LNCaP clone FGC (cell line): ENCODE measurements around the gene KCNT2.

Experiments used
- DNase-seq: peaks from one replicate; pipeline ENCODE4 v3.0.0-alpha.2; 2011; ENCODE audit warnings: low read depth
- H3K4me3 ChIP-seq: 2 replicates; pipeline ENCODE4 v1.5.1; 2011; ENCODE audit warnings: mild to moderate bottlenecking, low read depth, low read length, control low read depth
- TF ChIP-seq, protein P1 (sequence below): IDR thresholded peaks from 2 replicates; pipeline ENCODE4 v1.5.1; 2012; ENCODE audit warnings: mild to moderate bottlenecking; ENCODE audit not compliant: control insufficient read depth, insufficient read depth; ENCODE audit errors: extremely low read depth

Gene KCNT2

DNA sequence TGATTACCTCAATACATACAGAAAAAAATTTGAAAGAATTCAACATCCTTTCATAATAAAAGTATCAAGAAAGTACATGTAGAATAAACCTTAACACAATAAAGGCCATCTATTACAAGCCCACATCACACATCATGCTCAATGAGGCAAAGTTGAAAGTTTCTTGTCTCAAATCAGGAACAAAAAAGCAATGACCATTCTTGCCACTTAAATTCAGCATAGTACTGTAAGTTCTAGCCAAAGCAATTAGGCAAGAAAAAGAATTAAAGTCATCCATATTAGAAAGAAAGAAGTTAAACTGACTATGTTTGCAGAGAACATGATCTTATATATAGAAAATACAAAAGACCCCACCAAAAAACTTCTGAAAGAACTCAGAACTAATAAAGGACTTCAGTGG, 44.5 kb downstream of the KCNT2 start:
- no peak for DNase-seq
- no peak overlapping the region for H3K4me3 ChIP-seq
- TF ChIP-seq, protein P1, sequence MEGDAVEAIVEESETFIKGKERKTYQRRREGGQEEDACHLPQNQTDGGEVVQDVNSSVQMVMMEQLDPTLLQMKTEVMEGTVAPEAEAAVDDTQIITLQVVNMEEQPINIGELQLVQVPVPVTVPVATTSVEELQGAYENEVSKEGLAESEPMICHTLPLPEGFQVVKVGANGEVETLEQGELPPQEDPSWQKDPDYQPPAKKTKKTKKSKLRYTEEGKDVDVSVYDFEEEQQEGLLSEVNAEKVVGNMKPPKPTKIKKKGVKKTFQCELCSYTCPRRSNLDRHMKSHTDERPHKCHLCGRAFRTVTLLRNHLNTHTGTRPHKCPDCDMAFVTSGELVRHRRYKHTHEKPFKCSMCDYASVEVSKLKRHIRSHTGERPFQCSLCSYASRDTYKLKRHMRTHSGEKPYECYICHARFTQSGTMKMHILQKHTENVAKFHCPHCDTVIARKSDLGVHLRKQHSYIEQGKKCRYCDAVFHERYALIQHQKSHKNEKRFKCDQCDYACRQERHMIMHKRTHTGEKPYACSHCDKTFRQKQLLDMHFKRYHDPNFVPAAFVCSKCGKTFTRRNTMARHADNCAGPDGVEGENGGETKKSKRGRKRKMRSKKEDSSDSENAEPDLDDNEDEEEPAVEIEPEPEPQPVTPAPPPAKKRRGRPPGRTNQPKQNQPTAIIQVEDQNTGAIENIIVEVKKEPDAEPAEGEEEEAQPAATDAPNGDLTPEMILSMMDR: no peak

DNA sequence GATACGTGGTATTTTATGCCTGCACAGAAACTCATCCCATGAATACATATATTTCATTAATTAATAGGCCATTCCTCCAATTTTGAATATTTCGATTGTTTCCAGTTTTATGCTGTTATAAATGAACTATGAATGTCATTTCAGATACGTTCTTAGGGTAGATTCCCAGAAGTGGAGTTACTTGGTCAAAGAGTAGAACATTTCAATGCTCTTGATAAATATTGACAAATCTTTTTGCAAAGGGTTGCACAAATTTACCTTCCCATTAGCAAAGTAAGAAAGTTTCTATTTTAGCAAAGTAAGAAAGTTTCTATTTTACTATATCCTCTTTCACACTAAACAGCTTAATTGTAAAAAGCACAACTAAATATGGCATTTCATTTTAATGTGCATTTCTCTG, 48.9 kb downstream of the KCNT2 start:
- no peak overlapping the region for H3K4me3 ChIP-seq
- no peak for DNase-seq
- TF ChIP-seq, protein P1: no peak

DNA sequence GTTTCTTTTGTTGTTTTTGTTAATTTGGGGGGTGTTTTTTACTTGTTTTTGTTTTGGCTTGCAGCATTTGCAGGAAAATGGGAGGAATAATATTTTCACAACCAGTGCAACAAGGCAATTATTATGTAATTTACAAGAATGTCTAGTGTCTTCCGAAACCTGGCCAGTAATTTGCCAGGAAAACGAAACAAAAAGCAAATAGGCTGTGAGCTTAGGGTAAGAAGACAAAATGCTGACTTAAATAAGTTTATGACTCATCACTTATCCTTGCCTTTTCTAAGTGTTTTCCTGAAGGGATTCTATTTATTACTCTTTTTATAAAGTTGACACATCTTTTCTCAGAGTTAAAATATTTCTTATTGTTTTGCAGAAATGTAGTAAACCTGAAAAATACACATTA, 49.8 kb downstream of the KCNT2 start:
- H3K4me3 ChIP-seq: no peak overlapping the region
- TF ChIP-seq, protein P1: no peak
- DNase-seq: no peak

- TF ChIP-seq, protein P1: no peak
- no peak for DNase-seq
- H3K4me3 ChIP-seq: no peak overlapping the region
Measured at GRCh38 chr1:196557797-196558196, 50.4 kb downstream of the KCNT2 start.

GRCh38 chr1:196550731-196551130, 57.5 kb downstream of the KCNT2 start:
- no peak overlapping the region for H3K4me3 ChIP-seq
- no peak for DNase-seq
- TF ChIP-seq, protein P1: no peak

GRCh38 chr1:196546272-196547111, 61.7 kb downstream of the KCNT2 start:
- no peak overlapping the region for H3K4me3 ChIP-seq
- DNase-seq: no peak
- TF ChIP-seq, protein P1: no peak

GRCh38 chr1:196545222-196545621, 63.0 kb downstream of the KCNT2 start:
- no peak for DNase-seq
- TF ChIP-seq, protein P1: no peak
- H3K4me3 ChIP-seq: no peak overlapping the region
